ENCODE results near the gene CACNA2D3.

CACNA2D3 gene

DNA sequence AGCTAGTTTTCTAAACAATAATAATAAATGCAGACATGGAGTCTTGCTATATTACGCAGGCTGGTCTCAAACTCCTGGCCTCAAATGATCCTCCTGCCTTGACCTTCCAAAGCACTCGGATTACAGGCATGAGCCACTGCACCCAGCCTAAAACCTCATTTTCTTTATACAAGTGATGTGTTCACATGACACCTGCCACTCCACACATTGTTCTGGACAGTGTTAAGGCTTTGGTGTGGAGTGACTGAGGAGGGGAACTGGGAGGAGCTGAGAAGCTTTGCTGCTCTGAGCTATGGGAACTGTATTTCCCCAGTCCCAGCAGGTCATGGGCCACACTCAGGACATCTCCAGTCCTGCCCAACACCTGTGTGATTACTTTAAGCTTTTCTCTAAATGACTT, 425.5 kb downstream of the CACNA2D3 start:
- no peak for DNase-seq

DNA sequence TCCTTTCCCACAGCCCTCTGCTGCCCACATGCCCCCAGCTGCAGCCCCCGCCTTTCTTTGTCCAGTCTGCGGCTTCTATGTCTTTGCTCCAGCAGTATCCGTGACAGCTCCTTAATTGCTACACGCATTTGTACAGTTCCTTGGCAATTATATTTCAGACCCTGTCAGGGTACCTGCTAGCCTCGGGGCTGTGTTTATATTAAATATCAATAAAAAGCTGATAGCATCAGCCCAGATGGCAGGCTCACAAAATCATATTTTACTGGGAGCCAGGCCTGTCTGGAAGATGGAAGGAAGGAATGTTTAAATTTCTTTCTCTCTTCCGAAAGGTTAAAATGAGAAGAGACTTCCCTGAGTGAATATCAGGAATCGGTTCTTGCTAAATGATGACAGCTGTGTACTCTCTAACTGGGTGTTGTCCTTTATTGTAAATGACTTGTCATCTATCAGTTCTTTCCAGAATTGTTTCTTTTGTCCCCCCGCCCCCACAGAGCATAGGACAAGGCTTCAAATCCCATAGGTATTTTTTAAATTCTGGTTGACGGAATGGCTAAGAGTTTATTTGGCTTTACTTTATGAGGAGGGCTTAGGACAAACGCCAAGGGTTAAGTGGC, 427.4 kb downstream of the CACNA2D3 start:
- no peak for DNase-seq

DNA sequence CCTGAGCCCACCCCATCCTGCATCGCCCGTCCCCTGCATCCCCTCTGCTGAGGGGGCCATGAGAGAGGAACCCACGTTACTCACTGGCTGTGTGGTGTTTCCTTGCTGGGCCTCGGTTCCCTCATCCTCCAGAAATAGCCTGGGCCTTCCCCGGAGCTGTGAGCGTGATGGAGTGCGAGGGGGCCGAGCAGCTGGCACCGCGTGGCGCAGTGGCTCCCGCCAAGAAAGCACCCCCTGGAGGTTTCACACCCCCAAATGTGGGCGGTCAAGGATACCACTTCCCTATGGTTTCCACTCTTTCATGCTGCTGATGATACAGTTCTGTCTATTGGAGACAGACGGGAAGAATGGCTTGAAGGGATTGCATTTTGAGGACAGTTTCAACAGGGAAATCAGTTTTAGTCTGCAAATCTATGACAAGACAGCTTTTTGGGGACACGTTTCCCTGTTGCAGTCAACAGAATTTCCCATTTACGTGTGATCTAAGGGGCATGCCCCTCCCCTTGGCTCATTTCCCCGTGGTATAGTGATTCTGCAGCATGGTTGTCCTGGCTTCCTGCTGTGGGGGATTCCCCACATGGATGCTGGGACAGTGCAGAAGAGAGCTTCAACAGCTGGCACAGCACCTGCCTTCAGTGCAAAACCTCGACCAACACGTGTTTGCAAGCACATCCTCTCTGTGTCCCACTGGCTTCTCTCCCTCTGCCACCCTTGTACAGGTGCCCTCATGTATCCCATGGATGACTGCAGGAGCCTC, 428.0 kb downstream of the CACNA2D3 start:
- DNase-seq: no peak

- no peak for DNase-seq
Observed at GRCh38 chr3:54556630-54557029, 434.3 kb downstream of the CACNA2D3 start.

GRCh38 chr3:54557538-54558428, 435.4 kb downstream of the CACNA2D3 start:
- DNase-seq: no peak

DNA sequence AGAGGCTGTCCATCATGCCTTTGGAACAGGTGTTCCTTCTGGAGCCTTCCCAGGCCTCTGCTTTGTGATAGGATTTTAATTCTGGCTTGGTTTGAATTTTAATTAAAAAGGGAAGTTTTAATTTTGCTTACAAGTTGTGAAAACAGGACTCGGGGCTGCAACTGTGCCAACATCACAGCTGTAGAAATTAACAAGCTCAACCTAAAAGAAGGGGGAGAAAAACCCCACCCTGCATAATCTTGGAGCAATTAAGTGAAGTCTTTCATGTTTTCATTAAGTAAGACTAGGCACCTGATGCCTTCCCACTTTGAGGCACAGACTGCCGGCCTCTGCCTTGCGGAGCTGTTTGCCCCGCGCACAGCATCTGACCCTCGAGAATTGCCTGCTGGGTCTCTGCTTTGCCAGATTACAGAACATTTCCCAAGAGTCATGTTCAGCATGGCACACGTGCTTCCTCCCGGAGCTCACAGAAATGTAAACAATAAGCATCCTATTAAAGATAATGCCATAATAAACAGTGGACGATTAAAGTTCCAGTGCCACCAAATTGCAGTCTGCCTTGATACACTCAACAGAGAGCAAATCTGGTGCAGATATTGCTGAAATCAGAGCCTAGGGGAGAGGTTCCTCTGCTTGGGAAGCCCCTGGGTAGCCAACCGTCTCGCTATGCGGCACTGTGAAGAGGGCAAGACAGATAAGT, 441.3 kb downstream of the CACNA2D3 start:
- no peak for DNase-seq

GRCh38 chr3:54564374-54564925, 442.1 kb downstream of the CACNA2D3 start:
- DNase-seq: no peak

GRCh38 chr3:54565956-54566355, 443.6 kb downstream of the CACNA2D3 start:
- no peak for DNase-seq

- DNase-seq: no peak
Observed at GRCh38 chr3:54567949-54568348, 445.6 kb downstream of the CACNA2D3 start.

GRCh38 chr3:54570008-54570407, 447.7 kb downstream of the CACNA2D3 start:
- DNase-seq: no peak

GRCh38 chr3:54572197-54572895, 450.0 kb downstream of the CACNA2D3 start:
- no peak for DNase-seq

- DNase-seq: no peak
Observed at GRCh38 chr3:54573858-54574257, 451.5 kb downstream of the CACNA2D3 start.

DNA sequence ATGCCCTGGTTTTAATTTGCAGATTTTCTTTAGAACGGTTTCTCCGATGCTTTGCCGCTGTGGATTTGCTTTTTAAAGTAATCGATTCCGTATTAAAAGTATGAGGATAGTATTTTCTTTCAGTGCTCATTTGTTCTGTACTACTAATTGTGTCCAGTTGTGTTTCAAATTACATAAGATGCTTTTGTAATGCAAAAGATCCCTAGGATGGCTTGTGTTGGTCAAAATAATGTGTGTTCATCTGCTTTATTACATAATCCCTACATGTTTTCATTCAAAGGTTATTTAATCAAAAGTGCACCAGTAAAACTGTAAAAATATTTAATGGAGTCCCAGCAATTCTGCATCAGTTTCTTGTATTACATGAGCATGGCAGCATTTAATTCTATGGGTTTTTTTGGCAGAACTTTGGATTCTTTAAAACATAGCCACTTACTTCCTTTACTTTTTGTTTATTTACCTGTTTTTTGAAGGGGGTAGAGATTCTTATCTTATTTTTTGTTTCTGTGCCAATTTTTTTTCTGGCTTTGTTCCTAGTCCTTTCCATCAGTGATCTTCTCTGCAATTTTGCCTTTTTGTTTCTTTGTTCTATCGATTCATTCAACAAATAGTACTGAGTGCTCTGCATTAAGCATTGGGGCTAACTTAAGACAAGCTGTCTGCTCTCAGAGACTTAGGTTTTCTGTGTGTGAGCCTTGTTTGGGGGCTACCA, 452.7 kb downstream of the CACNA2D3 start:
- DNase-seq: no peak

- DNase-seq: no peak
Observed at GRCh38 chr3:54575618-54575960, 453.2 kb downstream of the CACNA2D3 start.

GRCh38 chr3:54577313-54577712, 455.0 kb downstream of the CACNA2D3 start:
- DNase-seq: no peak

DNA sequence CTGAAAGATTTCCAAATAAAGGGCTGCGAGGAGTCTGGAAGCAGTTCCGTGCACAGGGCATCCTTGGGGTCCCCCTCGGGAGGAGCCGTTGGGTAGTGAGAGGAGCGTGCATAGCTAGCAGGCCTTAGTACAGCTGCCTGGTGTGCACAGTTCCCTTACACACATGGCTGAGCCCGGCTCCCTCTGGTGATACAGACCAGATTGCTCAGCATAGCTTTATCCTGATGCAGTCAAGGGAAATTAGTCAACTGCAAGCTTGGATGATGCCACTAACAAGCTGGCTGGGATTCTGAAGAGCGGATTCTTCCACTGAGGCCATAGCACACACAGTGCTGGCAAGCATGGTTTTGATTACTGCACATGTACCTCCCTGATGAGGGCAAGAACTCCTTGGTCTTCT, 456.1 kb downstream of the CACNA2D3 start:
- DNase-seq: no peak

GRCh38 chr3:54580453-54580852, 458.1 kb downstream of the CACNA2D3 start:
- no peak for DNase-seq

GRCh38 chr3:54582424-54582823, 460.1 kb downstream of the CACNA2D3 start:
- no peak for DNase-seq

DNA sequence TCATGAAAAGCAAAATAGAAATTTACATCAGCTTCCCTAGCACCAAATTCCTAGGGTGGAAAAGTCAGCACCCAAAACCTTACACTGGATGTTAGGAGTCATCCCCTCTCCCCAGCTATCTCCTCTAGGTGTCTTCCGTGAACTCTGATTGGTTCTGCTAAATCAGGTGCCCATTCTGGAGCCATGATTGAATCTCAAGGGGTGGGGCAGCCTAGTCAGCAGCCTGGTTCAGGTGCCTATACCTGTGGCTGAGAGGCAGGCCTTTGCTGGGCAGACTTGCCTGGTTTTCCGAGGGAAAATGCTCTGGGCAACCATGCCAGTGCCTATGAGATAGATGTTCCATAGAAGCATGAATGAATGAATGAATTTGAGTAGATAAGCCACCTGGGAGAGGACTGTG, 468.8 kb downstream of the CACNA2D3 start:
- DNase-seq: no peak

DNA sequence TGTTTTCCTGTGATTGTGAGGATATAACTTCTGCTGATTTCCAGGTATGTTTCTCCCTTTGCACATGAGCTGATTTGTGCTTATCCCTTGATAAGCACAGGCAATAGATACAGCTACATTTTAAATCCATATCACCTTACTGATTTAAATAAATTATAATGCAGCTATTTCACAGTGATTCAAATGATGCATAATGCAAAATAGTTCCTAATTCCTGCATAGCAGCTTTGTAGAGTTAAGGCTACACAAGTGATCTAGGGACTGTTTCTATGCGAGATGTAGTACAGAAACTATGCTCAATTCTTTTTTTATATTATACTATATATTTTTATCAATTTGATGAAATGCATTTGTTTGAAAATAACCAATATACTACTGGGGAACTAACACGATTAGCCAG, 471.3 kb downstream of the CACNA2D3 start:
- no peak for DNase-seq

GRCh38 chr3:54596087-54596486, 473.7 kb downstream of the CACNA2D3 start:
- DNase-seq: no peak

DNA sequence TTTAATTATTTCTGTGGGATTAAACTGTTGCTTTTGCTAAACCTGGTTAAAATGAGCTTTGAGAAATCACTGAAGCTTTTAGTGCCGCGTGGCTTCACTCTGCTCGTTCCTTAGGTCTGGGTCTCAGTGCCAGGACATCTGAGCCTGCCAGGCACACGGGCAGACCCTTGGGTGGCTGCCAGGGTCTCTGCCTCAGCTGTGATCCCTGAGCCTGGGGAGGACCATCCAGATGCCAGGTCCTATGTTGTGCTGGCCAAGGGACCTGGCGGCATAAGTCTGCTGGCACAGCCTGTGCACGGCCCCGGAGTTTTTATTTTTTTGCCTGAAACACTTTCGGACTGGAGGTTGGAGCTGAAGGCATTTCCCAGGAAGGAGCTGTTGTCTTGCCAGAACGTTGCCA, 477.4 kb downstream of the CACNA2D3 start:
- DNase-seq: no peak

Data from GF-D8 (cell line).